HEK293 (cell line): ENCODE results near the gene DCT.

Experiments used
- SETDB1 ChIP-seq: IDR thresholded peaks from one replicate; pipeline ENCODE4 v1.6.1; 2017; ENCODE audit warnings: mild to moderate bottlenecking, low read length, moderate library complexity, mixed read lengths; ENCODE audit not compliant: insufficient read length
- TCF7L2 ChIP-seq: IDR thresholded peaks from 2 replicates; pipeline ENCODE4 v1.6.1; 2011; ENCODE audit warnings: low read depth, mild to moderate bottlenecking, inconsistent platforms, low read length, moderate library complexity, borderline replicate concordance
- ZNF221 ChIP-seq: fragments of 450-650 bp; formaldehyde crosslinking; IDR thresholded peaks from 2 replicates; pipeline ENCODE4 v1.5.1; 2017; ENCODE audit warnings: missing biosample characterization, missing genetic modification characterization, borderline replicate concordance
- ZNF529 ChIP-seq: fragments of 450-650 bp; formaldehyde crosslinking; IDR thresholded peaks from 2 replicates; pipeline ENCODE4 v1.5.1; 2017; ENCODE audit warnings: missing genetic modification characterization, missing biosample characterization; ENCODE audit not compliant: insufficient replicate concordance
- TF ChIP-seq, protein P1 (sequence below): fragments of 450-650 bp; formaldehyde crosslinking; IDR thresholded peaks from 2 replicates; pipeline ENCODE4 v1.5.1; 2016; ENCODE audit warnings: missing biosample characterization, missing genetic modification characterization
- TF ChIP-seq, protein P2 (sequence below): fragments of 450-650 bp; formaldehyde crosslinking; IDR thresholded peaks from 2 replicates; pipeline ENCODE4 v1.5.1; 2016; ENCODE audit warnings: missing biosample characterization, missing genetic modification characterization
- TF ChIP-seq, protein P3 (sequence below): fragments of 450-650 bp; formaldehyde crosslinking; IDR thresholded peaks from 2 replicates; pipeline ENCODE4 v1.5.0; 2017; ENCODE audit warnings: missing biosample characterization, missing genetic modification characterization, borderline replicate concordance

DNA sequence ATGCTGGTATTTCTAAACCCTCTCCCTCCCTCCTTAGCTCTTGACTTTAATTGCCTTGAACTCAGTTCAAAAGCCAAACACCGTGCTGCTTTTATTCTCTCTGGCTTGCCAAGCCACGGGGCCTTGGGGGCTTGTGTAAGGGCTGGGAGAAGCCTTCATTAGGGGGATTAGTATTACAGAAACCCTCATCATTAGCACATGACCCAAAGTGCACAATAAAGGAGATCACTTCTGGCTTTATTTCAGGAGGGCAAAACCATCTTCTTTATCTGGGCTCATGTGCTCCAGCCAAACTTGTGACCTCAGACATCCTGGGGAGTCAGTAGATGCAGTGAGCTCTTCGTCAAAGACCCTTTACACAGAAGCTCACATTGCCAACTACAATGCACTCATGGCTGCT lies at the start of gene DCT:
- TF ChIP-seq, protein P1, sequence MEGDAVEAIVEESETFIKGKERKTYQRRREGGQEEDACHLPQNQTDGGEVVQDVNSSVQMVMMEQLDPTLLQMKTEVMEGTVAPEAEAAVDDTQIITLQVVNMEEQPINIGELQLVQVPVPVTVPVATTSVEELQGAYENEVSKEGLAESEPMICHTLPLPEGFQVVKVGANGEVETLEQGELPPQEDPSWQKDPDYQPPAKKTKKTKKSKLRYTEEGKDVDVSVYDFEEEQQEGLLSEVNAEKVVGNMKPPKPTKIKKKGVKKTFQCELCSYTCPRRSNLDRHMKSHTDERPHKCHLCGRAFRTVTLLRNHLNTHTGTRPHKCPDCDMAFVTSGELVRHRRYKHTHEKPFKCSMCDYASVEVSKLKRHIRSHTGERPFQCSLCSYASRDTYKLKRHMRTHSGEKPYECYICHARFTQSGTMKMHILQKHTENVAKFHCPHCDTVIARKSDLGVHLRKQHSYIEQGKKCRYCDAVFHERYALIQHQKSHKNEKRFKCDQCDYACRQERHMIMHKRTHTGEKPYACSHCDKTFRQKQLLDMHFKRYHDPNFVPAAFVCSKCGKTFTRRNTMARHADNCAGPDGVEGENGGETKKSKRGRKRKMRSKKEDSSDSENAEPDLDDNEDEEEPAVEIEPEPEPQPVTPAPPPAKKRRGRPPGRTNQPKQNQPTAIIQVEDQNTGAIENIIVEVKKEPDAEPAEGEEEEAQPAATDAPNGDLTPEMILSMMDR (tag by site-specific recombination), result no peak
- TF ChIP-seq SETDB1, result no peak
- TF ChIP-seq ZNF221, result no peak
- no peak for TF ChIP-seq TCF7L2
- TF ChIP-seq, protein P2, sequence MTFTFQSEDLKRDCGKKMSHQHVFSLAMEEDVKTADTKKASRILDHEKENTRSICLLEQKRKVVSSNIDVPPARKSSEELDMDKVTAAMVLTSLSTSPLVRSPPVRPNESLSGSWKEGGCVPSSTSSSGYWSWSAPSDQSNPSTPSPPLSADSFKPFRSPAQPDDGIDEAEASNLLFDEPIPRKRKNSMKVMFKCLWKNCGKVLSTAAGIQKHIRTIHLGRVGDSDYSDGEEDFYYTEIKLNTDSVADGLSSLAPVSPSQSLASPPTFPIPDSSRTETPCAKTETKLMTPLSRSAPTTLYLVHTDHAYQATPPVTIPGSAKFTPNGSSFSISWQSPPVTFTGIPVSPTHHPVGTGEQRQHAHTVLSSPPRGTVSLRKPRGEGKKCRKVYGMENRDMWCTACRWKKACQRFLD (tag by site-specific recombination), result no peak
- TF ChIP-seq ZNF529, result no peak
- TF ChIP-seq, protein P3, sequence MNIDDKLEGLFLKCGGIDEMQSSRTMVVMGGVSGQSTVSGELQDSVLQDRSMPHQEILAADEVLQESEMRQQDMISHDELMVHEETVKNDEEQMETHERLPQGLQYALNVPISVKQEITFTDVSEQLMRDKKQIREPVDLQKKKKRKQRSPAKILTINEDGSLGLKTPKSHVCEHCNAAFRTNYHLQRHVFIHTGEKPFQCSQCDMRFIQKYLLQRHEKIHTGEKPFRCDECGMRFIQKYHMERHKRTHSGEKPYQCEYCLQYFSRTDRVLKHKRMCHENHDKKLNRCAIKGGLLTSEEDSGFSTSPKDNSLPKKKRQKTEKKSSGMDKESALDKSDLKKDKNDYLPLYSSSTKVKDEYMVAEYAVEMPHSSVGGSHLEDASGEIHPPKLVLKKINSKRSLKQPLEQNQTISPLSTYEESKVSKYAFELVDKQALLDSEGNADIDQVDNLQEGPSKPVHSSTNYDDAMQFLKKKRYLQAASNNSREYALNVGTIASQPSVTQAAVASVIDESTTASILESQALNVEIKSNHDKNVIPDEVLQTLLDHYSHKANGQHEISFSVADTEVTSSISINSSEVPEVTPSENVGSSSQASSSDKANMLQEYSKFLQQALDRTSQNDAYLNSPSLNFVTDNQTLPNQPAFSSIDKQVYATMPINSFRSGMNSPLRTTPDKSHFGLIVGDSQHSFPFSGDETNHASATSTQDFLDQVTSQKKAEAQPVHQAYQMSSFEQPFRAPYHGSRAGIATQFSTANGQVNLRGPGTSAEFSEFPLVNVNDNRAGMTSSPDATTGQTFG, result no peak
